Islet precursor cell (in vitro differentiated cells): ENCODE measurements around the gene HECTD4.

Experiments used
- DNase-seq: peaks from one replicate; pipeline ENCODE4 v3.0.0-alpha.2; 2018

Gene HECTD4

DNA sequence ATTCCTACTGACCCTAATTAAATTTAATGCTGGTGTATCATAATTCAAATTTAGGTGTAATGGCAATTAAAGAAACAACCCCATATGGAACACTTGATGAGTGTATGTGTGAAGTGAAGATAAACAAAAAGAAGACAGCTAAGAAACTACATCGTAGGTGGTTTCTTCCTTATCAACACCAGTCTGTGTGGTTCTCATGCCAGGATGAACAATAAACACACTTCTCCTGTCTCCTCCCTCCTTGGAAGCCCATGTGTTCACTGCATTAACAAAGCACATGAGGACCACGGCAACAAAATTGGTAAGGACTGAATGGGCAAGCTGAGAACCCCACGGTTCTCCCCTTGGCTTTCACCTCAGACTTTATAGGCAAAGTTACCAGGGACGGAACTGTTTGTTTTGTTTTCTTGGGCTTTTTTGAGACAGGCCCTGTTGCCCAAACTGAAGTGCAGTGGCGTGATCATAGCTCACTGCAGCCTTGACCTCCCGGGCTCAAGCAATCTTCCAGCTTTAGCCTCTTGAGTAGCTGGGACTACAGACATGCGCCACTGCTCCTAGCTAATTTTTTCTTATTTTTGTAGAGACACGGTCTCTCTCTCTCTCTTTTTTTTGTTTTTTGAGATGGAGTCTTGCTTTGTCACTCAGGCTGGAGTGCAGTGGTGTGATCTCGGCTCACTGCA is 185.9 kb downstream of the HECTD4 start:
- no peak for DNase-seq

DNA sequence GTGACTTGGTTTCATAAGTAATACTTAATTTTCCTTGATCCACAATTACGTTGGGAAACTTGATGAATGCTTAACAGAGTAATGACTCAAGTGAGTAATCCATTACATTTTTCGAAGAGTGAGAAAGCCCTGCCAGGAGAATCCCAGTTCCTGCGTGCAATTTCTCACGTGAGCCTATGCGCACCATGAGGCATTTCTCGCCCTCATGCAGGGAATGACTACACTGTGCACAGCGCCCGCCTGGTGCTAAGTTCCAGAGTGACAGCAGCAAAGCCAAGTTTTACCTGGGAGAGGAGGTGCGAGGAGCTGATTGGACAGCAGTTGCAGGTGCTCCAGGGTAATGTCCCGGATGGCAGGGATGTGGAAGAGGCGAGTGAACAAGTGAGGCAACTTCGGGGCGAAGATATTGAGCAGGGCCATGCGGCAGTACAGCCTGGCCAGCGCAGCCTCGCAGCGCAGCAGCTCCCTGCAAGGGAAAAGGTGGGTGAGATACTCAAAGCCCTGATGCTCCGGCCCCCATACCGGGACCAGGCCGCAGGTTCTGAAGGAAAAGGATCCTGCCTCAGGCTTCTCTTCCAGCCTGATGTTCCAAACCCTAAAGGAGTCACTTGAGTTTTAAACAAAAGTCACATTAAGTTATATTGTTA is 187.5 kb downstream of the HECTD4 start:
- DNase-seq = no peak

DNA sequence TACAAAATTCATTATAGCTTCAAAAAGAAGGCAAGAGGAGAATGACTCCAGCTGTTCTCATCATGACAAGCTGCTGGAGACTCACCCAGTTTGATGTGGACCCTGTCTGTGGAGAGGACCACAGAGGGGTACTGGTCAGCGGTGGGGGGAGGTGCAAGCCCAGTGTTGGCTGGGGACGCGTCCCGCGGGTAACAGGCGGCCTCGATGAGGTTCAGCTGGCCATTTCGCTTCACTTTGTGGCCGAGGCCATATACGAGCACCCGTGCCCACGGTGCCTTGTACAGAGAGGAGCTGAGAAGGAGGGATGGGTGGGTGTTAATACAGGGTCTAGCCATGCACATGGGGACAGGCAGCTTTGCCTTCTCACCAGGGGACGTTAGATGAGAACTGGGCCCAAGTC is 189.8 kb downstream of the HECTD4 start:
- DNase-seq = no peak

- peak; percentile 54 for DNase-seq
Observed at GRCh38 chr12:112191840-112192321, 190.3 kb downstream of the HECTD4 start.

- DNase-seq = no peak
Observed at GRCh38 chr12:112191201-112191600, 191.0 kb downstream of the HECTD4 start.

DNA sequence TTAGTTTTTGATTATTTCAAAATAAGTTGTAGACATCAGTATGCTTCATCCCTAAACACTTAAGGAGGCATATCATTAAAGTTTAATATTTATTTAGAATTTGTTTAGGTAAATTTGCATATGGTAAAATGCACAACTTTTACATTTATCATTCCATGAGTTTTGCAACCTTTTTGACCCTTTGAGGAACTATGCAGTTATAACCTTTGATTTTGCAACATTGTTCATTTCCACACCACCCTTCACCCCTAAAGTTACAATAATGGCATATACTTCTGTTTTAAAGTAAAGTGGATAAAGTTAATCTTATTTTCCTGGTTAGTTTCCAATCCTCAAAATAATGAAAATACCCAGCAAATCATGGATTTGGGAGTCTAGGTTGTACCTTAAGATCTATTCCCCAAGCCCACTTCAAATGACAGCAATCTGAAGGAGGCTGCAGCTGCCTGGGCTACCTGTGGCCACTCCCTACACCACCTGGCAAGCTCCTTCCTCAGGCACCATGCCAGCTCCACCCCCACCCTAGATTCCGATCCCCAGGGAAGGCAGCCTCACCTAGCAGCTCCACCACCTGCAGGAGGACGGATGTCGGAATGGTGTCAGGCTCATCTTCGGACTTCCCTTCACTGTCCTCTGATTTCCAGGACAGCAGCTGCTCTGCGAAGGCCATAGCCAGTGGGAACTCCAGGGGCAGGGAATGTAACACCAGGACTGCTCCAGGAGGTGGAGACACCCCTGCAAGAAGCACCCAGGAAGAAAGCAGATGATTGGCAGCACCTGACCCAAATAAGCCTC is 191.8 kb downstream of the HECTD4 start:
- peak; percentile 56 for DNase-seq

DNA sequence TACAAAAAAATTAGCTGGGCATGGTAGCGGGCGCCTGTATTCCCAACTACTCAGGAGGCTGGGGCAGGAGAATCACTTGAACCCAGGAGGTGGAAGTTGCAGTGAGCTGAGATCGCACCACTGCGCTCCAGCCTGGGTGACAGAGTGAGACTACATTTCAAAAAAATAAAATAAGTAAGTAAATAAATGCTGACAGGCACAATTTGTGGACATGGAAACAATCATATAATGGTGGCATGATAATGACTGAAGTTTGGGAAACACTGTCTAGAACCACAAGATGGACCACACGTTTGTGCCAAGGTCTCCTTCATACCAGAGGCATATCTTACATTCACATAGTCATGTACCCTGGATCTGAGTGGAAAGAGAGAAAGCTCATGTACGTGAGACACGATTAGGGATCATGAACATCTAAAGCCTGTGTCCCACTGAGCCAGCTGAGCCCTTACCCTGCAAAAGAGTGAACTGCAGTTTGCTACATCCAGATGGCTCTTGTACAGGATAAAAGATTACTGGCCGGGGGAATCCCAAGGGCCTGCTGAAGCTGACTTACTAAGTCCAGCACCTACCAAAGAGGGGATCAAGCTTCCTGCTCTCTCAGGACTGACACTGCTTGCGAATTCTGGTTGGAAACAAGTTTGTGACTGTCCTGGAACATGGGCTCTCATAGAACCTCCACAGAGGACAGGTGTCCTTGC is 194.0 kb downstream of the HECTD4 start:
- DNase-seq = no peak

- DNase-seq = peak; percentile 57
Observed at GRCh38 chr12:112185093-112185923, 196.9 kb downstream of the HECTD4 start.

- peak; percentile 51 for DNase-seq
Observed at GRCh38 chr12:112184056-112184887, 198.0 kb downstream of the HECTD4 start.

DNA sequence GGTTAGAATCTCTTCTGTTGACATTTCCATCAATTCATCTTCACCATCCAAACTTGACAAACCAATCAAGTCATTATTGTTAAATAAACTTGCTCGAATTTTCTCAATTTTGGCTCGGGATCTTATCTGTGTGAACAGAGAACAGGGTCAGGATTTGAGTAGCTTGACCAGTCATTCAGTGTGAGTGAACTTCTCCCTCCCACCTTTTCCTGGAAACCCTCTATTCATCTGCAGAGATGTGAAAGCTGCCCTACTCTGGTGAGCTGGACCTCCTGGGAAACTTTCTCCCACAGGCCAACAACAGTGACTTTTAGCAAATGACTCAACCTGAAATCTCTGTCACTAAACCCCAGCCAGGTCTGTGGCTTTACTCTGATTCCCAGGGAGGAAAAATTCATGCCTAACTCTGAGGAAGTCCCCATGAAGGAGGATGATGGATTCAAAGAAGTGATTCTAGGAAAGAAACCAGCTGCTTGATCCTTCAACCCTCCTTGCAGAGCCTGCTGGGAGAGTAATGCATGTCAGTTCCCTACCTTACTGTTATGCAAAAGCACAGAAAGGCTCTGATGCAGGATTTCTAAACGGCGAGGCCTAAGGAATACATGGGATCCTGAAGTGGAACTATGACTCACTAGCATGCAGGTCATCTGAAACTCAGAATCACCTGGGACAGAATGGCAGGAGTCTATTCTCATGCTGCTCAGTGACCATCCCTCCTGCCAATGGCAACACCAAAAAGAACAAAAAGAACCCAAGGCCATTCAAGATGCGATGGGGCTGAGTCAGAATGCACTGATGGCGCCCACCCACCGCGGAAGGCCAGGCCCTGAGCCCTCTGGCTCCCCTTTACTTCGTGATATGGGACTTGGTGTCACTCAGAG is 198.8 kb downstream of the HECTD4 start:
- DNase-seq = no peak

GRCh38 chr12:112182499-112182898 is 199.7 kb downstream of the HECTD4 start:
- DNase-seq = no peak

GRCh38 chr12:112180422-112180821 is 201.8 kb downstream of the HECTD4 start:
- DNase-seq = peak; percentile 19

GRCh38 chr12:112179916-112180315 is 202.3 kb downstream of the HECTD4 start:
- DNase-seq = peak; percentile 61

GRCh38 chr12:112179341-112179740 is 202.9 kb downstream of the HECTD4 start:
- DNase-seq = peak; percentile 47

DNA sequence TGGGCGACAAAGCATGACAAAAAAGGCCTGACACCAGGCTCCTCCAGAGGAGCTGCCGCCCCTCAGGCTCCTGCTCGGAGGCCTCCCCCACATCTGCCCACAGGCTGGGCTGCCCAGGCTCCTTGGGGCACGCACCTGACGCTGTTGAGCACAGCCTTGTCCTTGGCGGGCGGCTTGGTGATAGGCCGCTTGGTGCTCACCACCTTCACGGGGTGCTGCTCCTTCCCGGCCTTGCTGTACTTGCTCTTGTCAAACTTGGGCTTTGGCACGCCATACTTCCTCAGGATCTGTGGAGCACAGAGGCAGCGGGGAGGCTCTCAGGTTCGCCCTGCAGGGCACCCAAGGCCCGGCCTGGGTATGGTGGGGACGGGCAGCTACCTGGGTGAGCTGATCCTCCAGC is 203.4 kb downstream of the HECTD4 start:
- DNase-seq = peak; percentile 47

GRCh38 chr12:112176321-112177010 is 205.8 kb downstream of the HECTD4 start:
- DNase-seq = peak; percentile 35

GRCh38 chr12:112175361-112176155 is 206.7 kb downstream of the HECTD4 start:
- DNase-seq = no peak

GRCh38 chr12:112172556-112173324 is 209.5 kb downstream of the HECTD4 start:
- DNase-seq = peak; percentile 49
